Measurements from ENCODE around the gene FKRP. TPM values are rescaled to one million over a fixed set of nuclear protein-coding genes. Genes with fewer than 3 reads are reported as not detected.

The FKRP gene
- total and polyA plus RNA-seq, 2 of the 13 experiments (the other 11 are each of a cell fraction or from before 2014, with no cell fraction given) = 7.3 to 9.8 TPM

DNA sequence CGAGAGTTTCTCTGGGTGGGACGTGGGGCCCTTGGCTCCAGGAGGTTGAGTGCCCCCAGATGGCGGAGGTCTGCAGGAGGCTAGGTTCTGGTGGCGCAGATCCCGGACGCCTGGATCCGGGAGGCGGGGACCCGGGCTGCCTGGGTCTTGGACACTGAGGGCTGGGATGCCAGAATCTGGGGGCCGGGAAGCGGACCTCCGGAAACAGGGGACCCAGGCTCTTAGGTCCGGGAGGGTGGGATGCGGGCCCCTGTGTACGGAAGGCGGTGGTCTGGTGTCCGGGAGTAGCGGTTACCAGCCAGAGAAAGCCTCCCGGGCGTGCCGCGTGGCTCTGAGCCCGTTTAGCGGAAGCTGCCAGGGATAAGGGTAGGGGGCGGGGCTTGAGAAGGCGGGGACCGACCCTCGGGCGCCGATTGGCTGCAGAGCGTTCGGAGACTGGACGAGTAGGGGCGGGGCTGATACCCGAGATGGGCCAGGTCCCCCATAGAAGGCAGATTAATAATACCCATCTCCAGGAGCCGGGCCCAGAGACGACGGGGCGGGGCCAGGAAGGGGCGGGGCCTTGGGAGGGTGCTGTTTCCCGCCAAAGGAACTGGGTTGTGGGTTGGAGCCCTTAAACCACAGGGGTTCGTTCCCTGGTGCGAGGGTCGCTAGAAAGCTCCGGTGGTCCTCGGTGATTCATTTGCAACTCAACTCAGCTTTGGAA, 42.6 kb downstream of the FKRP start, which contains the start of gene SLC1A5 (continued):
- TF ChIP-seq PRMT3 (CRISPR knock-in tag; IDR thresholded peaks at IDR 0.05; ENCODE audit: borderline replicate concordance, low read depth) = no peak
- peak; percentile 77; the same call in 1 of the 2 replicates for TF ChIP-seq ZNF761 (CRISPR knock-in tag; conservative IDR thresholded peaks at IDR 0.05)
- TF ChIP-seq KDM3A (CRISPR knock-in tag; IDR thresholded peaks at IDR 0.05; ENCODE audit: low read depth) = peak; percentile 83; the same call in 1 of the 2 replicates
- no peak for TF ChIP-seq ETS1 (CRISPR knock-in tag; IDR thresholded peaks at IDR 0.05)
- TF ChIP-seq ATF4 (CRISPR knock-in tag; IDR thresholded peaks at IDR 0.05) = peak in 1 of 2 experiments; percentile 59; a peak in 1 of 4 replicates
- TF ChIP-seq PTBP1 (IDR thresholded peaks at IDR 0.05; ENCODE audit: low read depth, low read length, poor library complexity, severe bottlenecking) = no peak
- peak; percentile 88 for TF ChIP-seq RBM22 (optimal IDR thresholded peaks at IDR 0.05; ENCODE audit: low read length)
- peak; percentile 83 for TF ChIP-seq SRSF1 (optimal IDR thresholded peaks at IDR 0.05; ENCODE audit: low read depth, low read length)
- TF ChIP-seq ZGPAT (CRISPR knock-in tag; IDR thresholded peaks at IDR 0.05) = peak; percentile 82
- TF ChIP-seq RCOR2 (CRISPR knock-in tag; IDR thresholded peaks at IDR 0.05) = no peak
- TF ChIP-seq HOXA7 (CRISPR knock-in tag; IDR thresholded peaks at IDR 0.05) = no peak
- TF ChIP-seq FOXA3 (CRISPR knock-in tag; IDR thresholded peaks at IDR 0.05) = peak; percentile 62
- 0 out of 2 replicates have a peak, but pooled peaks have one; percentile 59 for TF ChIP-seq ZNF33A (CRISPR knock-in tag; IDR thresholded peaks at IDR 0.05; ENCODE audit: borderline replicate concordance)
- TF ChIP-seq, protein P1, sequence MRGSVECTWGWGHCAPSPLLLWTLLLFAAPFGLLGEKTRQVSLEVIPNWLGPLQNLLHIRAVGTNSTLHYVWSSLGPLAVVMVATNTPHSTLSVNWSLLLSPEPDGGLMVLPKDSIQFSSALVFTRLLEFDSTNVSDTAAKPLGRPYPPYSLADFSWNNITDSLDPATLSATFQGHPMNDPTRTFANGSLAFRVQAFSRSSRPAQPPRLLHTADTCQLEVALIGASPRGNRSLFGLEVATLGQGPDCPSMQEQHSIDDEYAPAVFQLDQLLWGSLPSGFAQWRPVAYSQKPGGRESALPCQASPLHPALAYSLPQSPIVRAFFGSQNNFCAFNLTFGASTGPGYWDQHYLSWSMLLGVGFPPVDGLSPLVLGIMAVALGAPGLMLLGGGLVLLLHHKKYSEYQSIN (CRISPR knock-in tag; IDR thresholded peaks at IDR 0.05; ENCODE audit: borderline replicate concordance) = no peak
- peak; percentile 49; the same call in 1 of the 2 replicates for TF ChIP-seq ZSCAN22 (CRISPR knock-in tag; IDR thresholded peaks at IDR 0.05)
- TF ChIP-seq ZNF30 (CRISPR knock-in tag; IDR thresholded peaks at IDR 0.05) = no peak
- no peak for TF ChIP-seq ZNF598 (CRISPR knock-in tag; IDR thresholded peaks at IDR 0.05; ENCODE audit: borderline replicate concordance)
- TF ChIP-seq EZH2 (conservative IDR thresholded peaks at IDR 0.05; ENCODE audit: low read depth, low read length) = no peak
- peak; percentile 71 for TF ChIP-seq ATF7-NPFF (CRISPR knock-in tag; IDR thresholded peaks at IDR 0.05; ENCODE audit: low read depth)
- TF ChIP-seq SYNCRIP (IDR thresholded peaks at IDR 0.05; ENCODE audit: insufficient read depth, low read depth, low read length) = no peak
- no peak for TF ChIP-seq TMF1 (CRISPR knock-in tag; IDR thresholded peaks at IDR 0.05; ENCODE audit: low read depth)
- no peak; the same call in 1 of the 2 replicates for TF ChIP-seq E2F2 (CRISPR knock-in tag; IDR thresholded peaks at IDR 0.05; ENCODE audit: borderline replicate concordance)
